HG02623 (cell line): ENCODE measurements around the gene TRMT2B.
"Not testable (repeated sequence)": the region's sequence is repeated elsewhere in the genome, so short reads cannot be mapped to it uniquely, and the experiment has no call there.

ENCODE experiments used
- ATAC-seq: cut with Tn5 transposase; IDR thresholded peaks from one replicate; pipeline ENCODE4 v1.9.1; 2021; ENCODE audit warnings: moderate library complexity; ENCODE audit not compliant: unreplicated experiment

Gene TRMT2B

DNA sequence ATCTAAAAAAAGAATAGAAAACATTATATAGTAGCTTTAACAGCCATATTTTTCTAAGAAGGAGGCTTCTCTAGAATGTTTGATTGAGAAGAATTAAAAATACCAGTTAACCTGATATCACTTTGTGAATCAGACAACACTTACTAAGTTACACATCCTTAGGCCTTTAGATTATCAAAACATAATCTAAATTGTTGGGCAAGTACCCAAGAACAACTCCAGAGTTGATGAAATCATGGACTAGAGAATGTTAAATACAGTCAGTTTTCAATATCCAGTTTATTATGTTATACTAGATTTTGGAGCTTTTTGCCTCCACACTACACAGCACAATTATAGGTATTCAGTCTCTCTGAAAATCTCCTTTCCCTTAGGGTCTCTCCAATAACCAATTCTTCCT is 42.8 kb downstream of the TRMT2B start:
- ATAC-seq, result no peak

DNA sequence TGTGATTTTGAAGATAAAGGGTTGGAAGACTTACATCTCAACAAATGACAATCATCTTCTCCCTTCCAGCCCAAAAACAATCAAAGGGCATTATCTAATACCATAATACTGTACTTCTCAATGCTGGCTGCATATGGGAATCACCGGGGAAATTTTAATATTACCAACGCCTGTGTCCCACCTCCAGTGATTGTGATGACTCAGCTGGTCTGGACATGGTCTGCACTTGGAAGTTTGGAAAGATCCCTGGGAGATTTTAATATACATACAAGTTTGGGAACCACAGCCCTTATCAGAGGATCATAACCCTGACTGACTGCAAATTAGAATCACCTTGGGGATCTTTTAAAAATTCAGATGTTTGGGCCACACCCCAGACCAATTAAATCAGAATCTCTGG is 52.5 kb downstream of the TRMT2B start:
- no peak for ATAC-seq

DNA sequence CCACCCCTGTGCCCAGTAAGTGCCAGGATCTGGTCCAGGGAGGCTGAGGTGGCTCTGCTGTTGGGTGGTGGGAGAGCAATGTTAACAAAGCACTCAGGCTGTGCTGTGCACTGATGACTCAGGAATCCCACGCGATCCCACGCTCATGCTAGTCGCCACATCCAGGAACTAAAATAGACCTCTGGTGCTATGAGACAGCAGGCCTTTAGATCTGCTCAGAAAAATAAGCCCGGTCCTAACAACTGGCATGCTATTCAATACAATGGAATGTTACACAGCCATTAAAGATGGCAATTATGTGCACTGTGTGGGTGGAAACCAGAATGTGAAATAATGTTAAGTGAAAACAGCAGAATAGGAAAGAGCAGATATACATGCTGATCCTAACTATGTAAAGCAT is 56.4 kb downstream of the TRMT2B start:
- ATAC-seq, result no peak

DNA sequence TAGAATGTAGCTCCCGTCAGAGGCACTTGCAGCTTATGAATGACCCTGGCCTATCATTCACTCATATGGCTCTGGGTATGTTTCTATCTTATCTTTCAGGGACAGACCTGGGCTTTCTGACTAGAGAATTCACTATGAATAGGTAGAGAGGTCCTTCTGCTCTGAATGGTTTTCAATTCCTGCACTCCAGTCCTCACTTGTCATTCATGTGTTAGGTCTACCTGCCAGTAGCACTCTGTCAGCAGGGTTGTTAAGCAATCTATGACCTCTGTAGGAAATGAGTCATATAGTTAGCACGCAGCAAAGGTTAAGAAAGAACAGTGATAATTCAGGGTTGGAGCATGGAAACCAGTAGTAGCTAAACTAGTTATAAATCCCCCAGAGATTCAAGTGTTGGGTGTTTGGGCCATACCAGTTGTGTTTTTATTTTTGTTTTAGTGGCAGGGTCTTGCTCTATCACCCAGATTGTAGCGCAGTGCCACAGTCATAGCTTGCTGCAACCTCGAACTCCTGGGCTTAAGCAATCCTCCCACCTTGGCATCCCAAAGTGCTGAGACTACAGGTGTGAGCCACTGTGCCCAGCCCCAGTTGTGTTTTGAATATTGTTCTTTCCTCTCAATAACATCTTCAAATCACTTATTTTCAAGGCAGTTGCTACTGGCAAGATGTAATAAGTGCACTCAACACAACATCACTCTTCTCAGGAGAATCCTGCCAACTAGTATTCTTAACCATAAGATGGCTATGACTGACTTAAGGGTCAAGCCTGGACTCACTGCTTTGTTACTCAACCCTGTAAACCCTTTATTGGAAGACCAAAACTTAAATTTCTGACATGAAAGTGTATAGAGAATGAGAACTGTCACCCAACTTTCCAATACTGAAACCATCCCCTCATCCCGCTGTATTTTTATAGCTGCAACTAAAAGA is 57.3 kb downstream of the TRMT2B start:
- ATAC-seq, result peak; percentile 89

DNA sequence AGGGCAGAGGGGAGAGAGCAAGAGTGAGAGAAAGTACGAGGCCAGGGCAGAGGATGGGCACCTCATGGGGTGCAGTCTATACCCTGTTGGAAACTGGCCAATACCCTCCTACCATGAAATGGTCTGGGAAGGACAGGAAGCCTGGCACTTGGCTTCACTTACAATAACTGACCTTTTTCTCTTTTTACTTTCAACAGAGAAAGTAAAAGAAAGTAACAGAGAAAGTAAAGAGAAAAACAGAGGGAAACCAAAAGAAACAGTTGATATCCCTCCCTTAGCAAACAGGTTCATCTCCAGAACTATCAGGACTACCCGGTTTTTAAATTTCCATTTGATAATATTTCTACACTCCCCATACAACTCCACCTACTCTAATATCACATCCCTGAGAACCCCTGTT is 61.8 kb downstream of the TRMT2B start:
- ATAC-seq, result no peak

DNA sequence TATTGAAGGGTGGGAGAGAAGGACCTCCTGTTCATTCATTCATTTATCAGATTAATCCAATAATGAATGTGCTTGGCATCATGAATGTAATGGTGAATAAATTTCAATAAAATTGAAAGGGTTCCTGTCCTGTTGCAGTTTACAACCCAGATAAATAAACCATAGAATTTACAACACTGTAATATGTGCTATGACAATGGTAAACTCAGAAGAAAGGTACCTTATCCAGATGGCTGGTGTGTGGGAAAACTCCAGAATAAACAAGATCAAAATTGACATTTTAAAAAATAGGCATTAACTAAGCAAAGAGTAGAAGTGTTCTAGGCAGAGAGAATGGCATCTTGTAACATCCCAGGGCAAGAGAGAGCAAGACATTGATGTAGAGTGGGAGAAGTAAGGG is 67.1 kb downstream of the TRMT2B start:
- ATAC-seq, result no peak

DNA sequence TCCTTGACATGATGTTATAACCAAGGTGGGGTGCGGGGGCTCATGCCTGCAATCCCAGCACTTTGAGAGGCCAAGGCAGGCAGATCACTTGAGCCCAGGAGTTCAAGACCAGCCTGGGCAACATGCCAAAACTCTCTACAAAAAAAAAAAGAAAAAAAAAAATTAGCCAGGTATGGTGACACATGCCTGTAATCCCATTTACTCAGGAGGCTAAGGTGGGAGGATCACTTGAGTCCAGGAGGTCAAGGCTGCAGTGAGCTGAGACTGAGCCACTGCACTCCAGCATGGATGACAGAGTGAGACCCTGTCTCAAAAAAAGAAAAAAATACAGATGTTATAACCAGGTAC is 70.4 kb downstream of the TRMT2B start:
- not testable (repeated sequence) for ATAC-seq

DNA sequence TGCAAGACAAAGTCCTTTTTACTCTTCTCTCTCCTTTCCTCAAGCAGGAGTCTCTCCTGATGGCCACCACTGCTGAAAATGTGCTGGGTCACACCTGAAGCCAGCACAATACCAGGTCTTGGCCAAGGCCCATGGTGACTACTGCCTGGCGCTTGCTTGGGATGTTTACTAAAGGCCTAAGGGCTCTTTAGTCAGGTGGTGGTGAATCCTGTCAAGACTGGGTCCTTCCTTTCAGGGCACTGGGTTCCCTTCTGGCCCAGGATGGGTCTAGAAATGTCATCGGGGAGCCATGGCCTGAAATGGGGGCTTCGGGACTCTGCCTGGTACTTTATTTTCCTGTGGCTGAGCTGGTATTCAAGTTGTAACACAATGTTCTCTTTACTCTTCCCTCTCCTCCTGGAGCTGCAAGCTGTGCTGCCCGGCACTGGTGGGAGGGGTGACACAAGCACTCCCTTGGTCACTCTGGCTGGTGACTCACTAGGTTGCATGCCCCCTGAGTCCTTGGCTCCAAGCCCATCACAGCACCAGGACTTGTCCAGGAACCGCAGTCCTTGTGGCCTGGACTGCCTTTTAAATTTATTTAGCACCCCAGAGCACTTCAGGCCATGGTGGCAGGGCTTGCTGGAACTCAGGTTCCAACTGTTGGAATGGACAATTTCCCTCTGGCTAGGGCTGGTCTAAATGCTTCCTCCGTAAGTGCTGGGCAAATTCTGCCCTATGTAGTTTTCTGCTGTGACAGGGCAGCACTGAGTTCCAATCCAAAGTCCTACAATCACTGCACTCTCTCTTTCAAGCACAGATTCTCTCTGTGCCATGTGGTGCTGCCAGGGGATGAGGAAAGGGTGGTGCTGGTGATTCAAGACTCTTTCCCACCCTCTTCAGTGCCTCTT is 71.1 kb downstream of the TRMT2B start:
- ATAC-seq, result no peak

DNA sequence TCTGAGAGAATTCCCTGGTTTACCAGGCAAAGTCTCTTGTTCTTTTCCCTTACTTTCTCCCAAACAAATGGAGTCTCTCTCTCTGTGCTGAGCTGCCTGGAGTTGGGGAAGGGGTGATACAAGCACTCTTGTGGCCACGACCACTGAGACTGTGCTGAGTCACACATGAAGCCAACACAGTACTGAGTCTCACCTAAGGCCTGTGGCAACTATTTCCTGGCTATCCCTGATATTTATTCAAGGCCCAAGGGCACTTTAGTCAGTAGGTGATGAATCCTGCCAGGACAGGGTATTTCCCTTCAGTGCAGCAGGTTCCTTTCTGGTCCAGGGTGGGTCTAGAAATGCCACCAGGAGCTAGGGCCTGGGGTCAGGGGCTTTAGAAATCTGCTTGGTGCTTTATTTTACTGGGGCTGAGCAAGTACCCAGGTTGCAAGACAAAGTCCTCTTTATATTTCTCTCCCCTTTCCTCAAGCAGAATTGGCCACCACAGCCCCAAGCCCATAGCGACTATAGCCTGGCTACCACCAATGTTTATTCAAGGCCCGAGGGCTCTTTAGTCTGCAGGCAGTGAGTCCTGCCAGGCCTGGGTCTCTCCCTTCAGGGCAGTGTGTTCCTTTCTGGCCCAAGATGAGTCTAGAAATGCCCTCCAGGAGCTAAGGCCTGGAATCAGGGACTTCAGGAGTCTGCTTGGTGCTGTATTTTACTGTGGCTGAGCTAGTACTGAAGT is 71.9 kb downstream of the TRMT2B start:
- no peak for ATAC-seq

DNA sequence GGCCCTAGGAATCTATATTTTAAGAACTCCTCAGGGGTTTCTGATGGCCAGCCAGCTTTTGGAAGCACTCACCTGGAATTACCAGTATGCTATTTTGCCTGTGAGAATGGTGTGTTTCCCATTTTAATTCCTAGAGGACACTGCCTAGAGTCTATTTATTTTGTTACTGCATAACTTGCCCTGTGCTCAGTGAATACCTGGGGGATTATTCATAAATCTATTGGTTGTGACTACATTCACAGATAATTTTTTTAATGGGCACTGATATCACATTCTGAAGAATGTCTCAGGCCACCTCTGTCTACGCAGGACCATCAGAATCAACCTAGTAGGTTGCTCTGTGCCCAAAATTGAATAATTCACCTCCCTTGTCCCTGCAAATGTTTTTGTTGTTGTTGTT is 75.7 kb downstream of the TRMT2B start:
- no peak for ATAC-seq

DNA sequence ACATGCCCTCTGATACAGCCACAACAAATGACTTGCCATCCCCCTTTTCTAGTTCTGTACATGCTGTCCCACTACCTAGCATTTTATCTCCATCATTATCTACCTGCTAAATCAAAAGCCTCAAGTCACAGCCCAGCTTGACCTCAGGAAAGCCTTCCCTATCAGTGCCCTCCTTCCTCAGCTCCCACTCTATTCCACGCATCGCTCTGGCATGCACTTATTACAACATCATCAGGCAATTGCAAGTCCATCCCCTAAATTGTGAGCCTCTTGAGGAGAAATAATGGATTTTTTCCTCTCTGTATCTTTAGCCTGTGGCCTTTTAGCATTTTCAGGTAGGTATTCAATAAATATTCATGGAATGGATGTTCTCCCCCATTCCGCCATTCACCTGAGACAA is 76.7 kb downstream of the TRMT2B start:
- ATAC-seq, result no peak

DNA sequence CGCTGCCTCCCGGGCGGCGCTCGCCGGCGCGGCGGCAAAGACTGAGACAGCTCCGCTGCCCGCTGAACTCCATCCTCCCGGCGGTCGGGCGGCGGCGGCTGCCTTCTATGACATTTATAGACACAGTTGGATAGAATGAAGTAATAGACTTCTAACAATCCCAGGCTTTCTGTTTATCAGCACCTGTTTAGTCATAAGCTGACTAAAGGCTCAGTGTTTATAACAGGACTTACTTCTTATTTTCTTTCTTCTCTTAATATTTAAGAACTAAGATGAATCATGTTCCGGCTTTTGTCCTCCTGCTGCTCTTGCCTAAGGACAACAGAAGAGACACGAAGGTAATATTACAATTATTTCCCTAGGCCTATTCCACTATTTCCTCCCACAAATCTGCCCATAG is 78.5 kb downstream of the TRMT2B start:
- ATAC-seq, result no peak

DNA sequence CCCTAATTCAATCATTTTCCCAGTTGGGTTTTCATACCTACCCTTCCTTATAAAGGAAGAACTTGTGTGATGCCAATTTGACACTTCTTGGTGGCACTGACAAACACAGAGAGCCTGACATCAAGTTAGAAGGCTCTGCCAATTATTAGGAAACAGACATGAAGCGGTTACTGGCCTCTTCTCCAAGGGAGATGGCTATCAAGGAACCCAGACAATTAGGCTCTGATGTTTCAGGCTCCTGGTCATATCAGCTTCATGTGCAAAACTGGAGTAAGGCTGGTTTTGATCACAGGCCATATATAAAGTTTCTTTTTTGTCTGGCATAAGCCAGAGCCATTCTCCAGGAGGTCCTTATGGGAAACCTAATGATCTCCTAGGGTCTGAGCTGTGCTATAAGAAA is 82.0 kb downstream of the TRMT2B start:
- ATAC-seq, result no peak

DNA sequence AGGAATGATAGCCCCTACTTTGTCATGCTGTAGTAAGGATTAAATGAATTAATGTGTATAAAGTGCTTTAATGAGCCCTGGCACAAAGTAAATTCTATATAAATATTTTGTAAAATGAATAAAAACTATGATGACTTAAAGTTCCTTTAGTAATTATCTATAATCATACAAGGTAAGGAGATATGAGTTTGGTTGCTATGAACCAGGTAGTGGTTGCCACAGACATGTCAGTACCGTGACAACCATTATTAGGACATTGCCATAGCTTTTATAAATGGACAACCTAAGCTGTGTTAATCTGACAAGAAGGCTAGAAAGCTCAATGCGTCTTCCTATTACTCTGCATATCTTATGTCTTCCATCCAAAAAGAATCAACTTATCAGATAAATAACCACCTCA is 82.5 kb downstream of the TRMT2B start, which contains the start of gene ARL13A:
Gene ARL13A, plus strand, starts transcription at position 301 of the 400 bp plus-strand sequence. CDS start 3,982 bp downstream, outside the sequence.
- no peak for ATAC-seq

DNA sequence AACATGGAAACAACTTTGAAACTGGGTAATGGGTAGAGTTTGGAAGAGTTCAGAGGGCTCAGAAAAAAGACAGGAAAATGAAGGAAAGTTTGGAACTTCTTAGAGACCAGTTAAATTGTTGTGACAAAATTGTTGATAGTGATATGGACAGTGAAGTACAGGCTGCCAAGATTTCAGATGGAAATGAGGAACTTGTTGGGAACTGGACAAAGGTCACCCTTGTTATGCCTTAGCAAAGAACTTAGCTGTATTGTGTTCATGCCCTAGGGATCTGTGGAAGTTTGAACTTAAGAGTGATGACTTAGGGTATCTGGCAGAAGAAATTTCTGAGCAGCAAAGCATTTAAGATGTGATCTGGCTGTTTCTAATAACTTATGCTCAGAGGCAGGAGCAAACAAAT is 87.5 kb downstream of the TRMT2B start:
- ATAC-seq, result no peak

DNA sequence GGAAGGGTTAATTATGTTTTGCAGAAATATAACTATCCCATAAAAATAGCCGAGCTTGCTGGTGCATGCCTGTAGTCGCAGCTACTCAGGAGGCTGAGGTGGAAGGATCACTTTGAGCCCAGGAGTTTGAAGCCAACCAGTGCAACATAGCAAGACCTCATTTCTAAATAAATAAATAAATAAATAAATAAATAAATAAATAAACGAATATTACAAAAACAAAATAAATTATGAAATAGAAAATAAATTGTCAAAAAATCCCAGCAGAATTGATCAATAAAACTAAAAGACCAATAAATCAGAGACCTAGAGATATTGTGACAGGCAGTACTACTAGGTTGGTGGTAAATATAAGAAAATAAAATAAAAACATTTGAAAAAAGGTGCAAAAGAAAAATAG is 89.1 kb downstream of the TRMT2B start:
- no peak for ATAC-seq
